ENCODE measurements around the gene RNF212B. TPM values are rescaled to one million over a fixed set of nuclear protein-coding genes. Genes with fewer than 3 reads are reported as not detected.

The RNF212B gene
- total and polyA plus RNA-seq, 2 donors (not counting 3 experiments of a cell fraction or from before 2014, with no cell fraction given): not detected

GRCh38 chr14:23284654-23285529 lies 47.2 kb downstream of the RNF212B start:
- Histone ChIP-seq H3K27me3 (ENCODE audit: control insufficient read depth in 2 of 2, insufficient read depth in 2 of 2, low read length in 2 of 2) (peaks cover 2 to 12% of the 10 kb centered on the region in 2 experiments), H3K4me2 (ENCODE audit: insufficient read depth, low read length) (peak overlapping the region; percentile 96), H3K9me1 (replicated peaks; ENCODE audit: control insufficient read depth, extremely low read depth, insufficient read depth, low read length) (no peaks in the 10 kb centered on the region), H2AFZ (ENCODE audit: low read depth, low read length) (peak overlapping the region; percentile 93), H3K79me2 (ENCODE audit: control insufficient read depth, insufficient read depth, low read length) (peaks cover 14% of the 10 kb centered on the region), H3K9me3 (replicated peaks; ENCODE audit: control insufficient read depth, insufficient read depth, low read length) (no peaks in the 10 kb centered on the region), H3K27ac (ENCODE audit: insufficient read depth, low read depth, low read length) (no peak overlapping the region), H3K4me3 (replicated peaks in 1 of 3; ENCODE audit: insufficient read depth in 1 of 3, low read depth in 1 of 3, low read length in 3 of 3) (peak overlapping the region; percentile 79 to 98 (median 94)), H3K4me1 (ENCODE audit: control insufficient read depth, extremely low read depth, insufficient read depth, low read length) (peaks cover 21% of the 10 kb centered on the region), H3K36me3 (ENCODE audit: control insufficient read depth in 2 of 2, extremely low read depth in 1 of 2, insufficient read depth in 2 of 2, low read length in 2 of 2) (no peaks in the 10 kb centered on the region), H4K20me1 (replicated peaks; ENCODE audit: control insufficient read depth, extremely low read depth, insufficient read depth, low read length) (no peaks in the 10 kb centered on the region), H3K9ac (replicated peaks; ENCODE audit: extremely low read depth, insufficient read depth, low read length) (peak overlapping the region; percentile 82)
- FAIRE-seq (peak; percentile 24), DNase-seq (ENCODE audit: low read depth, low spot score) (no peak)
- intact Hi-C loops (cut with micrococcal nuclease) (no loop called here), dilution Hi-C loops (cut with MboI; ENCODE audit: extremely low pct_ligation_motif_present, low sequenced_read_pairs) (no loop called here)
- ChIA-PET POLR2A (no interaction called here), CTCF (interaction anchor here (1.4 to 2.7 kb wide), 2 partner anchors 12 to 164 kb away, joined by 4 to 13 read pairs; no protein-coding TSS in a partner anchor)
- TSS peak; percentile 40 for BruUV-seq (replicated peaks)
- TF ChIP-seq POLR2A (IDR thresholded peaks at IDR 0.05; ENCODE audit: low read depth, low read length) (no peak), JUN (IDR thresholded peaks at IDR 0.05; ENCODE audit: borderline replicate concordance, insufficient read depth, insufficient read length, low read depth) (no peak), GATA2 (IDR thresholded peaks at IDR 0.05; ENCODE audit: insufficient read depth, insufficient read length, low read depth, low read length) (no peak), CTCF (IDR thresholded peaks at IDR 0.05; ENCODE audit: extremely low read depth in 1 of 2, insufficient read depth in 1 of 2, low read depth in 1 of 2, low read length in 2 of 2) (no peak), MYC (IDR thresholded peaks at IDR 0.05; ENCODE audit: low read depth, low read length) (no peak), POLR2AphosphoS5 (IDR thresholded peaks at IDR 0.05; ENCODE audit: insufficient read depth, low read depth, low read length) (no peak), EZH2 (IDR thresholded peaks at IDR 0.05; ENCODE audit: borderline replicate concordance, low read depth, low read length, severe bottlenecking) (no peak)
- TF ChIP-seq, protein P1, sequence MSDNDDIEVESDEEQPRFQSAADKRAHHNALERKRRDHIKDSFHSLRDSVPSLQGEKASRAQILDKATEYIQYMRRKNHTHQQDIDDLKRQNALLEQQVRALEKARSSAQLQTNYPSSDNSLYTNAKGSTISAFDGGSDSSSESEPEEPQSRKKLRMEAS (IDR thresholded peaks at IDR 0.05; ENCODE audit: insufficient read depth, insufficient read length): no peak

Data from endothelial cell of umbilical vein (primary cell).